Hematopoietic multipotent progenitor cell treated with erythropoietin and hydrocortisone succinate and interleukin-3 and kit ligand, for 8 days (in vitro differentiated cells): ENCODE results near the gene PIGU.
"Not testable (repeated sequence)": the region's sequence is repeated elsewhere in the genome, so short reads cannot be mapped to it uniquely, and the experiment has no call there.

ENCODE experiments used
- DNase-seq: peaks from one replicate; pipeline ENCODE4 v3.0.0-alpha.2; 2015

The PIGU gene

GRCh38 chr20:34658654-34659053 lies 18.2 kb downstream of the PIGU start:
- DNase-seq = not testable (repeated sequence)

GRCh38 chr20:34654207-34654744 lies 22.6 kb downstream of the PIGU start:
- no peak for DNase-seq

- no peak for DNase-seq
Observed at GRCh38 chr20:34651200-34651599, 25.7 kb downstream of the PIGU start.

GRCh38 chr20:34647737-34648136 lies 29.2 kb downstream of the PIGU start:
- DNase-seq = no peak

GRCh38 chr20:34644951-34645350 lies 31.9 kb downstream of the PIGU start:
- DNase-seq = no peak

GRCh38 chr20:34644345-34644744 lies 32.5 kb downstream of the PIGU start:
- no peak for DNase-seq

GRCh38 chr20:34643928-34644327 lies 33.0 kb downstream of the PIGU start:
- peak; percentile 16 for DNase-seq

- no peak for DNase-seq
Observed at GRCh38 chr20:34642009-34642408, 34.9 kb downstream of the PIGU start.

- DNase-seq = no peak
Observed at GRCh38 chr20:34639755-34640222, 37.1 kb downstream of the PIGU start.

GRCh38 chr20:34638532-34638931 lies 38.4 kb downstream of the PIGU start:
- no peak for DNase-seq

GRCh38 chr20:34638039-34638292 lies 38.9 kb downstream of the PIGU start:
- DNase-seq = no peak

- no peak for DNase-seq
Observed at GRCh38 chr20:34637245-34638038, 39.5 kb downstream of the PIGU start.

- DNase-seq = no peak
Observed at GRCh38 chr20:34636648-34637047, 40.2 kb downstream of the PIGU start.

GRCh38 chr20:34634392-34634791 lies 42.5 kb downstream of the PIGU start:
- DNase-seq = no peak

- DNase-seq = no peak
Observed at GRCh38 chr20:34632870-34633452, 43.9 kb downstream of the PIGU start.

GRCh38 chr20:34629904-34630303 lies 47.0 kb downstream of the PIGU start:
- no peak for DNase-seq

GRCh38 chr20:34629342-34629741 lies 47.5 kb downstream of the PIGU start:
- DNase-seq = no peak

GRCh38 chr20:34628026-34628425 lies 48.9 kb downstream of the PIGU start:
- no peak for DNase-seq

- no peak for DNase-seq
Observed at GRCh38 chr20:34627458-34627857, 49.4 kb downstream of the PIGU start.

- DNase-seq = no peak
Observed at GRCh38 chr20:34626992-34627391, 49.9 kb downstream of the PIGU start.

- DNase-seq = no peak
Observed at GRCh38 chr20:34624629-34625028, 52.3 kb downstream of the PIGU start.

- no peak for DNase-seq
Observed at GRCh38 chr20:34622821-34623451, 54.0 kb downstream of the PIGU start.

GRCh38 chr20:34621383-34622367 lies 55.2 kb downstream of the PIGU start:
- DNase-seq = no peak
